Measurements from ENCODE around the gene ATP6V1G2.
"Not testable (repeated sequence)": the region's sequence is repeated elsewhere in the genome, so short reads cannot be mapped to it uniquely, and the experiment has no call there.

Gene ATP6V1G2

GRCh38 chr6:31525932-31526591 is 20.3 kb downstream of the ATP6V1G2 start:
- no peak for DNase-seq

DNA sequence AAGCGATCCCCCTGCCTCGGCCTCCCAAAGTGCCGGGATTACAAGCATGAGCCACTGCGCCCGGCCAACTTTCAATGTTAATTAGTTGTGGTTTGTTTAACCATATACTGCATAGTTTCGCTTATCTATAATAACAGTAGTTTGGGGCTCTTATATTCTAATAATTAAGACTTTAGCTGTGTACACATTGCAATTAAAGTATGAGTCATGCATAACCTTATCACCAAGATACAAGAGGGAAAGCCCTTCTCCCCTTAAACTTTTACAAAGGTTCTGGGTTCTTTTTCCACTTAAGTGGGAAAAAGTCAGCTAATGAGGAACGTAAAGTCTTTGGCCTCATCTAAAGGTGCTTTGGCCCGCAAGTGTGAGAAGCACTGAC is 20.9 kb downstream of the ATP6V1G2 start:
- no peak for DNase-seq

- no peak for DNase-seq
These were observed 24.6 kb downstream of the ATP6V1G2 start for GRCh38 chr6:31521835-31522234.

GRCh38 chr6:31513456-31514165 is 32.8 kb downstream of the ATP6V1G2 start:
- DNase-seq, result no peak

GRCh38 chr6:31510007-31510406 is 36.4 kb downstream of the ATP6V1G2 start:
- no peak for DNase-seq

GRCh38 chr6:31509036-31509435 is 37.4 kb downstream of the ATP6V1G2 start:
- DNase-seq, result not testable (repeated sequence)

- DNase-seq, result no peak
These were observed 43.8 kb downstream of the ATP6V1G2 start for GRCh38 chr6:31502586-31502985.

DNA sequence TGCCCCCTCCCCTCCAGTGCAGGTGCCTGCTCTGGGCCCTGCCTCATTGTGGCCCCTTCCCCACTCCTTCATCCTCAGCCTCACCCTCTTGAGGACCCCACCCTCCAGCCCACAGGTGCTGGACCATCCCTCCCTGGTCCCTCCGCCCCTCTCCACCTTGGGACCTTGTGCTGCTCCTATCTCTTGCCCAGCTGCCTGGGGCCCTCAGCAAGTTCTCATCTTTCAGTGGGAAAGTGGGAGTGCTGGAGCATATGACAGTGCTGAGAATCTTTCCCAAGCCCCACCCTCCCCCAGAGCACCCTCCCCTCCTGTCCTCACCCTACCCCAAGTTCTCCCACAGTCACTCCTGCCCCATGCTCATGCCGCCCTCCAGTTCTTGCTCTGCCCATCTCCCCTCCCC is 46.8 kb downstream of the ATP6V1G2 start:
- DNase-seq, result not testable (repeated sequence)

GRCh38 chr6:31498748-31499147 is 47.7 kb downstream of the ATP6V1G2 start:
- DNase-seq, result no peak

GRCh38 chr6:31497531-31498476 is 48.6 kb downstream of the ATP6V1G2 start, which contains the start of gene MICB:
Gene MICB, plus strand, starts transcription at chr6:31498145. Its CDS starts 49 bp downstream, at chr6:31498194.
- DNase-seq, result peak; percentile 87

- not testable (repeated sequence) for DNase-seq
These were observed 49.6 kb downstream of the ATP6V1G2 start for GRCh38 chr6:31496826-31497225.

- no peak for DNase-seq
These were observed 50.8 kb downstream of the ATP6V1G2 start for GRCh38 chr6:31495580-31495979.

Measured in NCI-H1105 (cell line).